ENCODE data around the gene ADAMTS4. TPM values are rescaled to one million over a fixed set of nuclear protein-coding genes. Genes with fewer than 3 reads are reported as not detected.

ADAMTS4 gene
- total RNA-seq, 1 experiment from 2014 or later: 7.0 TPM

GRCh38 chr1:161177936-161178244 is 21.0 kb downstream of the ADAMTS4 start:
- Histone ChIP-seq H3T11ph (ENCODE audit: low read length) (no peak overlapping the region), H3K27ac (ENCODE audit: insufficient read length, low read depth, low read length) (no peak overlapping the region), H2AK5ac (ENCODE audit: insufficient read length, low read length) (no peak overlapping the region), H3K4me2 (ENCODE audit: insufficient read depth, insufficient read length, low read length) (peak overlapping the region; percentile 76), H3K14ac (ENCODE audit: insufficient read depth, low read length) (no peak overlapping the region), H3K9me3 (ENCODE audit: control insufficient read depth, low read depth, low read length) (no peaks in the 10 kb centered on the region), H2BK120ac (ENCODE audit: low read depth, low read length, poor library complexity, severe bottlenecking) (no peak overlapping the region), H3K9ac (ENCODE audit: extremely low read depth, insufficient read length, low read length) (no peak overlapping the region), H3K4me1 (ENCODE audit: insufficient read depth, low read length) (no peaks in the 10 kb centered on the region; the same call in 1 of the 2 replicates), H3K79me1 (ENCODE audit: insufficient read depth, low read depth, low read length, poor library complexity, severe bottlenecking) (no peaks in the 10 kb centered on the region), H2AFZ (ENCODE audit: low read length) (no peak overlapping the region), H3K56ac (ENCODE audit: insufficient read length, low read depth, low read length) (no peak overlapping the region), H4K8ac (replicated peaks; ENCODE audit: insufficient read length, low read depth, low read length) (no peak overlapping the region), H2BK12ac (ENCODE audit: insufficient read length, low read depth, low read length) (no peak overlapping the region), H3K27me3 (ENCODE audit: insufficient read depth, low read length) (no peaks in the 10 kb centered on the region), H2BK15ac (ENCODE audit: low read depth, low read length) (no peak overlapping the region), H4K91ac (ENCODE audit: insufficient read length, low read depth, low read length) (no peak overlapping the region), H3K18ac (ENCODE audit: insufficient read length, low read depth, low read length) (no peak overlapping the region), H2BK20ac (ENCODE audit: low read depth, low read length, poor library complexity, severe bottlenecking) (no peak overlapping the region), H3K23ac (ENCODE audit: insufficient read length, low read depth, low read length) (no peak overlapping the region), H3K23me2 (ENCODE audit: insufficient read length, low read depth, low read length, poor library complexity, severe bottlenecking) (peaks cover 6% of the 10 kb centered on the region), H4K5ac (ENCODE audit: insufficient read length, low read depth, low read length) (no peak overlapping the region), H3K79me2 (ENCODE audit: insufficient read depth, low read length) (no peaks in the 10 kb centered on the region), H2BK5ac (ENCODE audit: insufficient read length, low read length) (no peak overlapping the region), H3K4ac (ENCODE audit: low read depth, low read length) (no peak overlapping the region), H4K20me1 (ENCODE audit: control insufficient read depth, insufficient read depth, insufficient read length) (no peaks in the 10 kb centered on the region)
- Mint-ChIP-seq H3K36me3 (ENCODE audit: insufficient read depth in 1 of 3, low read depth in 3 of 3) (peaks cover 9 to 32% (median 29%) of the 10 kb centered on the region in 3 experiments; a peak in 6 of 7 replicates), H3K4me1 (peaks cover 19 to 21% of the 10 kb centered on the region in 2 experiments), H3K27me3 (ENCODE audit: low read depth) (peaks cover 3% of the 10 kb centered on the region), H3K4me3 (peak overlapping the region; percentile 93 to 100), H3K9me3 (no peaks in the 10 kb centered on the region), H3K27ac (peak overlapping the region; percentile 99 to 100 (median 100); a peak in 4 of 7 replicates)
- no CpG with 5 or more reads among the region's 9 CpGs for WGBS (ENCODE audit: extremely low coverage, insufficient read length, low lambda C conversion rate)
- DNase-seq: no peak
- TF ChIP-seq CTCF (conservative IDR thresholded peaks at IDR 0.05): no peak
